Measurements from ENCODE around the gene TLK1. TPM values are rescaled to one million over a fixed set of nuclear protein-coding genes. Genes with fewer than 3 reads are reported as not detected.

Gene TLK1
- total and polyA plus RNA-seq, 2 donors (not counting 1 experiment from before 2014, with no cell fraction given), result 23.5 to 29.9 TPM

DNA sequence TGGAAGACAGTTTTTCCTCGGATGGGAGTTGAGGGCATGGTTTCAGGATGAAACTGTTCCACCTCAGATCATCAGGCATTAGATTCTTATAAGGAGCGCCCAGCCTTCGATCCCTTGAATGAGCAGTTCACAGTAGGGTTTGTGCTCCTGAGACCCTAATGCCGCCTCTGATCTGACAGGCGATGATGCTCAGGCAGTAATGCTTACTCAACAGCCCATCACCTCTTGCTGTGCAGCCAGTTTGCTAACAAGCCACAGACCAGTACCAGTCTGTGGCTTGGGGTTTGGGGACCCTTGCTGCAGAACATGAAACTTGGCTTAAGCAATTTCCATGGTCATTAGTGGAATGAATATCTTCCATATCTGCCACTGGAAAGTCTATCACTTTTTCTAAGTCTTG is 175.3 kb downstream of the TLK1 start:
- Histone ChIP-seq H3K27me3 (ENCODE audit: control insufficient read depth, insufficient read depth, low read length) (no peaks in the 10 kb centered on the region), H3K79me2 (ENCODE audit: control insufficient read depth, insufficient read depth, low read length) (no peaks in the 10 kb centered on the region), H4K20me1 (ENCODE audit: control insufficient read depth, extremely low read depth, insufficient read depth, low read length) (no peaks in the 10 kb centered on the region), H3K9ac (ENCODE audit: insufficient read depth, low read length) (no peak overlapping the region), H2AFZ (ENCODE audit: low read length) (no peak overlapping the region), H3K4me1 (ENCODE audit: control insufficient read depth, extremely low read depth, insufficient read depth, low read length) (no peaks in the 10 kb centered on the region), H3K27ac (ENCODE audit: insufficient read depth, low read length) (no peak overlapping the region), H3K36me3 (ENCODE audit: control insufficient read depth, insufficient read depth, low read length) (no peaks in the 10 kb centered on the region), H3K9me3 (ENCODE audit: control insufficient read depth, insufficient read depth, low read depth, low read length) (no peaks in the 10 kb centered on the region), H3K4me3 (replicated peaks in 1 of 4; ENCODE audit: control extremely low read depth in 1 of 4, insufficient read depth in 1 of 4, low read depth in 3 of 4, low read length in 4 of 4) (no peak overlapping the region), H3K4me2 (ENCODE audit: extremely low read depth, insufficient read depth, low read length) (no peak overlapping the region)
- no peak for DNase-seq (ENCODE audit: low read depth in 2 of 2)
- TF ChIP-seq EZH2 (IDR thresholded peaks at IDR 0.05; ENCODE audit: low read length, missing control alignments), result no peak
- TF ChIP-seq, protein P1, sequence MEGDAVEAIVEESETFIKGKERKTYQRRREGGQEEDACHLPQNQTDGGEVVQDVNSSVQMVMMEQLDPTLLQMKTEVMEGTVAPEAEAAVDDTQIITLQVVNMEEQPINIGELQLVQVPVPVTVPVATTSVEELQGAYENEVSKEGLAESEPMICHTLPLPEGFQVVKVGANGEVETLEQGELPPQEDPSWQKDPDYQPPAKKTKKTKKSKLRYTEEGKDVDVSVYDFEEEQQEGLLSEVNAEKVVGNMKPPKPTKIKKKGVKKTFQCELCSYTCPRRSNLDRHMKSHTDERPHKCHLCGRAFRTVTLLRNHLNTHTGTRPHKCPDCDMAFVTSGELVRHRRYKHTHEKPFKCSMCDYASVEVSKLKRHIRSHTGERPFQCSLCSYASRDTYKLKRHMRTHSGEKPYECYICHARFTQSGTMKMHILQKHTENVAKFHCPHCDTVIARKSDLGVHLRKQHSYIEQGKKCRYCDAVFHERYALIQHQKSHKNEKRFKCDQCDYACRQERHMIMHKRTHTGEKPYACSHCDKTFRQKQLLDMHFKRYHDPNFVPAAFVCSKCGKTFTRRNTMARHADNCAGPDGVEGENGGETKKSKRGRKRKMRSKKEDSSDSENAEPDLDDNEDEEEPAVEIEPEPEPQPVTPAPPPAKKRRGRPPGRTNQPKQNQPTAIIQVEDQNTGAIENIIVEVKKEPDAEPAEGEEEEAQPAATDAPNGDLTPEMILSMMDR (conservative IDR thresholded peaks at IDR 0.05 in 1 of 2, IDR thresholded peaks at IDR 0.05 in 1 of 2; ENCODE audit: low read depth in 1 of 2, low read length in 2 of 2), result no peak

DNA sequence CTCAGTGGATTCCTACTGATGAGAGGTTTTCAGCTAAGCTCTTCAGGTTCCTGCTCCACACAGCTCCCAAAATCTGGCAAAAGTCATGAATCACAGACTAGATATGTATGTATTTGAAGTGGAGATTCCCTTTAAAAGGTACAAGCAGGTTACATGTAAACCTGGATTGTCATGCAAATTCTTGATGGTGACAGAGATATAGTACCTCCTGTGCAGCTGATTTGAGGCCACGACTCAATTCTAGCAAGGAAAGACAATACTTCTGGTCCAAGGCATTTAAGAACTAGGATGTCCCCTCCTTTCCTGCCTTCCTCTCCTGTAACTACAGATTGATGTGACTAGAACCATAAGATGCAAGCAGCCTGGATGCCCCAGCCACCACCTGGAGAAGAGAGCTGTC is 176.6 kb downstream of the TLK1 start:
- no peaks in the 10 kb centered on the region for H3K4me1 ChIP-seq (ENCODE audit: control insufficient read depth, extremely low read depth, insufficient read depth, low read length)
- H3K4me2 ChIP-seq (ENCODE audit: extremely low read depth, insufficient read depth, low read length), result no peak overlapping the region
- no peak for DNase-seq (ENCODE audit: low read depth in 2 of 2)
- no peak overlapping the region for H3K9ac ChIP-seq (ENCODE audit: insufficient read depth, low read length)
- H3K79me2 ChIP-seq (ENCODE audit: control insufficient read depth, insufficient read depth, low read length), result no peaks in the 10 kb centered on the region
- H3K27me3 ChIP-seq (ENCODE audit: control insufficient read depth, insufficient read depth, low read length), result no peaks in the 10 kb centered on the region
- H4K20me1 ChIP-seq (ENCODE audit: control insufficient read depth, extremely low read depth, insufficient read depth, low read length), result no peaks in the 10 kb centered on the region
- no peak for TF ChIP-seq EZH2 (IDR thresholded peaks at IDR 0.05; ENCODE audit: low read length, missing control alignments)
- TF ChIP-seq, protein P1 (conservative IDR thresholded peaks at IDR 0.05 in 1 of 2, IDR thresholded peaks at IDR 0.05 in 1 of 2; ENCODE audit: low read depth in 1 of 2, low read length in 2 of 2), result no peak
- H2AFZ ChIP-seq (ENCODE audit: low read length), result no peak overlapping the region
- H3K4me3 ChIP-seq (replicated peaks in 1 of 4; ENCODE audit: control extremely low read depth in 1 of 4, insufficient read depth in 1 of 4, low read depth in 3 of 4, low read length in 4 of 4), result no peak overlapping the region
- no peaks in the 10 kb centered on the region for H3K36me3 ChIP-seq (ENCODE audit: control insufficient read depth, insufficient read depth, low read length)
- H3K27ac ChIP-seq (ENCODE audit: insufficient read depth, low read length), result no peak overlapping the region
- H3K9me3 ChIP-seq (ENCODE audit: control insufficient read depth, insufficient read depth, low read depth, low read length), result no peaks in the 10 kb centered on the region

DNA sequence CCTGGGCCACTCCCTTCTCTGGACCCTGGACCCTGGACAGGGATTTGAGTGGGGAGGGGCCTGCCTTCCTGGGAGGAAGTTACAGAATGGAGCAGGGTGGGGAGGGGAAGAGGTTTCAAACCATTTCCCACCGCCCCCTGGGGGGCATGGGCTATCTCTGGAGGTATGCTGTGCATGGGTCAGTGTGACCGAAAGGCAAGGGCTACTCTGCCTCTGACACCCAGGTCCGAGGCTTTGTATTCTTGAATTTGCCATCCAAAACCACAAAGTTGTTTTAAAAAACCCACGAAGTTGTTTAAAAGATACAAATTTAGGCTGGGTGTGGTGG is 184.8 kb downstream of the TLK1 start:
- DNase-seq (ENCODE audit: low read depth in 2 of 2), result no peak
- TF ChIP-seq, protein P1 (conservative IDR thresholded peaks at IDR 0.05 in 1 of 2, IDR thresholded peaks at IDR 0.05 in 1 of 2; ENCODE audit: low read depth in 1 of 2, low read length in 2 of 2), result no peak
- TF ChIP-seq EZH2 (IDR thresholded peaks at IDR 0.05; ENCODE audit: low read length, missing control alignments), result no peak
- no peaks in the 10 kb centered on the region for H3K79me2 ChIP-seq (ENCODE audit: control insufficient read depth, insufficient read depth, low read length)
- no peaks in the 10 kb centered on the region for H3K27me3 ChIP-seq (ENCODE audit: control insufficient read depth, insufficient read depth, low read length)
- H3K27ac ChIP-seq (ENCODE audit: insufficient read depth, low read length), result no peak overlapping the region
- no peak overlapping the region for H3K4me3 ChIP-seq (replicated peaks in 1 of 4; ENCODE audit: control extremely low read depth in 1 of 4, insufficient read depth in 1 of 4, low read depth in 3 of 4, low read length in 4 of 4)
- H3K9ac ChIP-seq (ENCODE audit: insufficient read depth, low read length), result no peak overlapping the region
- H2AFZ ChIP-seq (ENCODE audit: low read length), result no peak overlapping the region
- no peak overlapping the region for H3K4me2 ChIP-seq (ENCODE audit: extremely low read depth, insufficient read depth, low read length)
- no peaks in the 10 kb centered on the region for H4K20me1 ChIP-seq (ENCODE audit: control insufficient read depth, extremely low read depth, insufficient read depth, low read length)
- no peaks in the 10 kb centered on the region for H3K36me3 ChIP-seq (ENCODE audit: control insufficient read depth, insufficient read depth, low read length)
- H3K4me1 ChIP-seq (ENCODE audit: control insufficient read depth, extremely low read depth, insufficient read depth, low read length), result no peaks in the 10 kb centered on the region
- no peaks in the 10 kb centered on the region for H3K9me3 ChIP-seq (ENCODE audit: control insufficient read depth, insufficient read depth, low read depth, low read length)

Measured in fibroblast of lung (primary cell).